Kidney capillary endothelial cell (primary cell): ENCODE data around the gene DDC.

Source experiments
- DNase-seq: peaks from one replicate; pipeline ENCODE4 v3.0.0-alpha.2; 2018; ENCODE audit warnings: low spot score

The DDC gene

GRCh38 chr7:50455658-50456057 lies 109.5 kb downstream of the DDC start:
- no peak for DNase-seq

GRCh38 chr7:50454968-50455367 lies 110.2 kb downstream of the DDC start:
- no peak for DNase-seq

GRCh38 chr7:50450590-50451032 lies 114.6 kb downstream of the DDC start:
- no peak for DNase-seq

GRCh38 chr7:50449881-50450589 lies 115.2 kb downstream of the DDC start, which contains the start of gene FIGNL1:
Gene FIGNL1, minus strand, starts transcription at chr7:50450350. Its CDS starts 3,063 bp downstream, at chr7:50447287.
- DNase-seq, result peak; percentile 38

- no peak for DNase-seq
Observed at GRCh38 chr7:50449501-50449880, 115.7 kb downstream of the DDC start.

GRCh38 chr7:50448823-50449222 lies 116.4 kb downstream of the DDC start:
- DNase-seq, result no peak

- peak; percentile 61 for DNase-seq
Observed at GRCh38 chr7:50446542-50446960, 118.7 kb downstream of the DDC start.

GRCh38 chr7:50436133-50436806 lies 128.9 kb downstream of the DDC start:
- peak; percentile 50 for DNase-seq

GRCh38 chr7:50431722-50432305 lies 133.4 kb downstream of the DDC start:
- no peak for DNase-seq

- no peak for DNase-seq
Observed at GRCh38 chr7:50431316-50431715, 133.9 kb downstream of the DDC start.

- DNase-seq, result no peak
Observed at GRCh38 chr7:50428911-50429310, 136.3 kb downstream of the DDC start.

GRCh38 chr7:50427518-50427917 lies 137.7 kb downstream of the DDC start:
- DNase-seq, result no peak

- no peak for DNase-seq
Observed at GRCh38 chr7:50426280-50427045, 138.7 kb downstream of the DDC start.

GRCh38 chr7:50425318-50425717 lies 139.9 kb downstream of the DDC start:
- DNase-seq, result no peak

GRCh38 chr7:50423860-50424259 lies 141.3 kb downstream of the DDC start:
- DNase-seq, result no peak

GRCh38 chr7:50422858-50423257 lies 142.3 kb downstream of the DDC start:
- DNase-seq, result no peak

- DNase-seq, result no peak
Observed at GRCh38 chr7:50421043-50421442, 144.2 kb downstream of the DDC start.

- no peak for DNase-seq
Observed at GRCh38 chr7:50418526-50419290, 146.5 kb downstream of the DDC start.

GRCh38 chr7:50418086-50418515 lies 147.1 kb downstream of the DDC start:
- peak; percentile 75 for DNase-seq

GRCh38 chr7:50416527-50417182 lies 148.6 kb downstream of the DDC start:
- no peak for DNase-seq

- DNase-seq, result no peak
Observed at GRCh38 chr7:50415844-50416364, 149.3 kb downstream of the DDC start.
